GM19043 (cell line): Measurements from ENCODE around the gene FSTL4.

ENCODE experiments used
- ATAC-seq: cut with Tn5 transposase; IDR thresholded peaks from one replicate; pipeline ENCODE4 v1.9.1; 2021; ENCODE audit warnings: low read depth; ENCODE audit not compliant: unreplicated experiment

FSTL4 gene

DNA sequence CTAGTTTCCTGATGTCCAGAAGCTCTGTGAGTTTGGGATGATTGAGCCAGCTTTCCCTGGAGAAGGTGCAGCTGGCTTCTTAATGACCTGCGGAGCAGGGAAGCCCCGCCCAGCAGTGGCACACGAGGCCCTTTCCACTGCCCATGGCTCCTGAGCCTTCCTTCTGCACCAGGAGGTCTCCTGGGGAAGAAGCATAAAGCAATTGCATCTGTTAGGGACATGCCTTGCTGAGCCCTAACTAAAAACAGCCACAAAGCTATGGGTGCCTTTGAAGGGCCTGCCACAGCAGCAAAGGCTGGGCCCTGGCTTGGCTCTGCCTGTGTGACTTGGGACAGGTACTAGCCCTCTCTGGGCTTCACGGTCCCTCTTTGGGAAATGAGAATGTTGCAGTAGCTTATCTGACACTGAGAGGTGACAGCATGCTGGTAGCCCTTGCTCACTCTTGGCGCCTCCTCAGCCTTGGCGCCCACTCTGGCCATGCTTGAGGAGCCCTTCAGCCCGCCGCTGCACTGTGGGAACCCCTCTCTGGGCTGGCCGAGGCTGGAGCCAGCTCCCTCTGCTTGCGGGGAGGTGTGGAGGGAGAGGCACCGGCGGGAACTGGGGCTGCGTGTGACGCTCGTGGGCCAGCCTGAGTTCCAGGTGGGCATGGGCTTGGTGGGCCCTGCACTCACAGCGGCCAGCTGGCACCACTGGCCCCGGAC is 218.4 kb downstream of the FSTL4 start:
- no peak for ATAC-seq

DNA sequence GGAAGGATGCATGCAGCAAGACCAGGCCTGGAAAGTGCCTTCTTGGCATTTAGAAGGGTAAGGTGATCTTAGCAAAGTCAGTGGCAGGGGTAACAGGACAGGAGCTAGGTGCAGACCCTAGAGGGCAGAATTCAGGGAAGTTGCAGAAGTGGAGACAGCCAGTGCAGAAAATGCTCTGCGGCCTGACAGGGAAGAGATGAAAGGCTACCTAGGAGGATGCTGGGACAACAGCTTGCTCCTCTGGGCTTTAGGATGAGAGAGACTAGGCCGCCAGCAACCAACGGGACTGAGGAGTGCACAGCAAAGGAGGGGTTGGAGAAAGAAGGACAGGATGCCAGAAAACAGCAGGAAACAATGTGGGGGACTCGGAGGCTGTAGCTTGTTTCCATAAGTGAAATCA is 219.9 kb downstream of the FSTL4 start:
- no peak for ATAC-seq

DNA sequence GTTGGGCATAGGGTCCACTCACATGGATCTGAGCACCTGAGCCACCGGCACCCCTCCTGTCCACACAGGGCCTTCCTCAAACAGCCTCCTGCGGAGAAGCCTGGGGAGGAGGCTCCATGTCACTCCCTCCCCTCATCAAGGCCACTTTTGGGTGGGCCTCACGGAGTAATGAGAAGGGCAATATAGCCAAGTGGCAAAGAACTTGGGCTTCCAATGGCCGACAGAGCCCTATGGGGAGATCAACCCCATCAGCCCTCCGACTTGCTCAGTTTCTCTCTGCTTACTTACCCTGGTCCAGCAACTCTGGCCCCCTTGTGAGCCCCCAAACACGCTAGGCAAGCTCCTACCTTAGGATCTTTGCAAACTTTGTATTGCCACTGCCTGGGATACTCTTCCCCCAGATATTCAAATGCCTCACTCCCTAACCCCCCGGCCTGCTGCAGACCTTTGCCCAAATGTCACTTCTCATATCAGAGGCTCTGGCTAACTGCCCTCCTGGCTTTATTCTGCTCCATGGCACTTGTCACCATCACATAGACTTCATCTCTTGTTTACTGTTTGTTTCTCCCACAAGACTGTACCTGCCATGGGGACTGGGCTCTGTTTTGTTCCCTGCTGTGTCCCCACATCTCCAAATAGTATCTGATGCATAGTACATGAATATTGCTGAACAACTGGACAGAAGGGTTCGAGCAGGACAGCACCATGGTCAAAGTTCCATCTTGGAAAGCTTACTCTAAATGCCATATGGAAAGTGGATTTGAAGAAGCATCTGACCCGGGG is 220.8 kb downstream of the FSTL4 start:
- no peak for ATAC-seq

DNA sequence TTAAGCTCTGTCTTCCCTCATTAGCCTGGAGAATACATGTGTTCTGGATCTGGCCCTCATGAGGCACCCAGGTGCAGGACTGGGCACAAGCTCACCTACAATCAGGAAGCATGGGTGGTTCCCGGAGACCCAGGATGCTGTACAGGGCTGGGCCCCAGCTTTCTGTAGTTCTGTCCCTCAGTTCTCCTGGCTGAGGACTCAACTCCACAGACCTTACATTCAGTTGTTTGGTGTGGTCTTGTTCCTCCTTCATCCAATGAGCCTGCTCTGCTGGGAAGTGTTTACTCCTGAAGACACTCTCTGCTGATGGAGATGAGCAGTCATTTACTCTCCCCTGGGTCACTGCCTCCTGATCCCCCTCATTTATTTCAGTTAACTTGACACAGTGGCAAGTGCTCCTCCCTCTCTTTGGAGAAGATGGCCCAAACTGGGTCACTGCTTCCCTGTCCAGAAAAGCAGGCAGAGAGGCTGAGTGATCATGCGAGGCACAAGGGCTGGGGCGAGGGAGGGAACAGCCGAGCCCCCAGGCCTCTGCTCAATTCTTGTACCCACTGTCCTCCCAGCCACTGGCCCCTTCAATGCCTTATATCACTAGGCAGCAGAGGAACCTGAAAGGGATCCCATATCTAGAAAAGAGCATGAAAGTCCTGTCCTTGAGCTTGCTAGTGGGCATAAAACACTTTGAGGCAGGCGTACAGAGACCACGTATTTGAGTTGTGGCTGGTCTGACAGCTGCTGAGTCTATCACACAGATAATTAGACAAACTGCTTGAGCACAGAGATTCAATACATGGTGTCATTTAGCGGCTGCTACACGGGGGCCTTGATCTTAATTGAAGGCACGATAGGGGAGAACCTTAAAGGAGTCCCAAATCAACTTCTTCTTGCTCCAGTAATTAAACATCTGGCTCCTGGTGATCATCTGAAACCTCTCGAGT is 221.7 kb downstream of the FSTL4 start:
- ATAC-seq = no peak

DNA sequence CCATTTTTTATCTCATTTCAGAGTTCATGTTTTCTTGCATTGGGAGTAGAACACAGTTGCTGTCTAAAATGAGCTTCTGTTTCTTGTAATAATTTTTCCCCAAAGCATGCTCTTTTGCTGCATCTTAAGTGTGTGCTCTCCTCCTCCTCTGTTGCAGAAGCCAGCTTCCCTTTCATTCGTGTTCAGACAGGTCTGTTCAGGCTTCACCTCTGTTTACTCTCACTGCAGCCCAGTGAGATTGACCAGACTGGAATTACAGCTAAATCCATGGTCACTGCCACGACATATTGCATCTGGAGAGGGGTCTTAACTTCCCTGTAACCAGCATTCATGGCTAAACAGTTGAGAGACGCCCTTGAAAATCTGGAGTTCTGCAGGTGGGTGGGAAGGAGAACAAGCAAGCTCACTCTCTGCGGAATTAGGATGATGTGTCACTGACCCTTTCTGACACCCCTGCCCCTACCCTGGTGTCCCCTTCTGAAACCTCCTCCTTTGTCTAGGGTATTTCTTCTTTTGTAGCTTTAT is 223.2 kb downstream of the FSTL4 start:
- no peak for ATAC-seq

DNA sequence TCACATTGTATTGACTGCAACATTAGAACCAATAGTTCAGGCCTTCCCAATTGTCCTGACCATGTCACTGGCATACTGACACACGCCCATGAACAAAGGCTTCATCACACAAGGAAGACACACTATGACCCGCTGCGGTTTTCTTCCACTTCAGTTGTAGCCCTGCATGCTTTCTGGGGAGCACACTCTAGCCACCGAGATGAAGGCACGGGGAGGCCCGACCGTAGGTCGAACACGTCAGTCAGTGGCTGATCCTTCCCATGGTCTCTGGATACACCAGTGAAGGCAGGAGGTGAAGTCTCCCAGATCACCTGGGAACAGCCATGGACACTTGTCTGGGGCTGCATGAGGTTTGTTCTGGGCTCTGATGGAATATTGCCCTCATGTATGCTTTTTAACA is 224.7 kb downstream of the FSTL4 start:
- no peak for ATAC-seq

DNA sequence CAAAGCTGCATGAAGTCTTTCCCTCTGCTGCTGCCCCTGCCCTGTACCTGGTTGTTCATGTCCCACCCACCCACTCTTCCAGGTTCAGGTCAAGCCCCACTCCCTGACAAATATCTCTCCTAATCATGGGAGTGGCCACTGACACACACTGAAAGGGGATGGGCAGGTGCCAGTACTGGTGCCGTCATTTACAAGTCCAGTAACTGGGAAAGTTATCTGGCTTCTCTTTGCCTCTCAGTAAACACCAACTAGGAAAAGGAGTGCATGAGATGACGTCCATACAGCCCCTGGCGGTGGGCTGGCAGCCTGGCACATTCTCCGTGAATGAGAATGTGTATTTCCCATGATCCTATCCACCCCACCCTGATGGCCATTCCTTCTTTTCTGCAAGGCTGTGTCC is 225.2 kb downstream of the FSTL4 start:
- ATAC-seq = no peak

DNA sequence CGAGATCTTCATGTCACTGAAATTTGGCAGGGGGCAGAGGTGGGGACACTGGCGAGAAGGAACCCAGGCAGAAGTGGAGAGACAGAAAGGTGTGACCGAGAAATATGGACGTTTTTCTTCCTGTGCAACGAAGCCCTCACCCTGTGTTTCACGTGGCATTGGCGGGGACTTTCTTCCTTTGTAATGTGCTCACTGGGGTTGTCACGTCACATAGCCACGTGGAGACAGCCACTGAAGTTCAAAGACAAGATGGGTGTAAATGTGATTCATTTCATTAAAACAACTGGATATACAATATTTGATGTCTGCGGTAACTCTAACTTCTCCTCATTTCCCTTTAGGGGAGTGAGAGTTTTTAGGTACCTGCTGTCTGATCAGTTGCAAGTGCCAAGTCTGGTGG is 225.7 kb downstream of the FSTL4 start:
- no peak for ATAC-seq

DNA sequence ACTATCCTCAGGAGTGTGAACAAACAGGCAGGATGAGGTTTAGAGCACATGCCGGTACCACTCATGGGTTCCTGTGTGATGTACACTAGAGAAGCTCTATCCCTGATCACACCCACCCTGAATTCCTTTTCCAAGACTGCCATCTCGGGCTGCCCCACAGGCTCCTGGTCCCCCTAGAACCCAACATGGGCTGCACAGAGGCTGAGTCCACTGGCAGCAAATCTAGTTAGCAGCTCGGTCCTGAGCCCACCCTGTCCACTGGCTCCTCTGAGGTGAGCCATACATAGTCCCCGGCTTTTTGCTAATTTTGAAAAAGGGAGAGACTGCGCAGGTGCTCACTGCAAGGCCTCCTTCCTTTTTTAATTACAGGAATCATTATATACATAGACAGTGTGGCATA is 227.0 kb downstream of the FSTL4 start:
- ATAC-seq = no peak

DNA sequence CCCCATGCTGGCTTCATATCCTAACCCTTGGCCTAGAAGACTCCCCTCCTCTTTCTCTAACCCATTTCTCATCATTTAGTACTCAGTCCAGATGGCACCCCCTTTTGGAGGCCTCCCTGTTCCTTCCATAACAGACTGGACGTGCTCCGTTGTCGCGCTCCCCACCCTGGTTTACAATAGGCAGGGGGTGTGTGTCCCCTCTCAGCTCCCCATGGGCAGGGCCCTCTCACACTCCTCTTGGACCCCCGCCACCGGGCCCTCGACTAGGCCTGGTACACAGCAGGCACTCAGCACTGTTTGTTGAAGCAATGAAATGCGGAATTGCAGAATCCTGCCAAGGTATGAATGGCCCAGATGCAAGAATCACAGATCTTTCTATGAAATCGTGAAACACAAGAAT is 227.4 kb downstream of the FSTL4 start:
- ATAC-seq = no peak

DNA sequence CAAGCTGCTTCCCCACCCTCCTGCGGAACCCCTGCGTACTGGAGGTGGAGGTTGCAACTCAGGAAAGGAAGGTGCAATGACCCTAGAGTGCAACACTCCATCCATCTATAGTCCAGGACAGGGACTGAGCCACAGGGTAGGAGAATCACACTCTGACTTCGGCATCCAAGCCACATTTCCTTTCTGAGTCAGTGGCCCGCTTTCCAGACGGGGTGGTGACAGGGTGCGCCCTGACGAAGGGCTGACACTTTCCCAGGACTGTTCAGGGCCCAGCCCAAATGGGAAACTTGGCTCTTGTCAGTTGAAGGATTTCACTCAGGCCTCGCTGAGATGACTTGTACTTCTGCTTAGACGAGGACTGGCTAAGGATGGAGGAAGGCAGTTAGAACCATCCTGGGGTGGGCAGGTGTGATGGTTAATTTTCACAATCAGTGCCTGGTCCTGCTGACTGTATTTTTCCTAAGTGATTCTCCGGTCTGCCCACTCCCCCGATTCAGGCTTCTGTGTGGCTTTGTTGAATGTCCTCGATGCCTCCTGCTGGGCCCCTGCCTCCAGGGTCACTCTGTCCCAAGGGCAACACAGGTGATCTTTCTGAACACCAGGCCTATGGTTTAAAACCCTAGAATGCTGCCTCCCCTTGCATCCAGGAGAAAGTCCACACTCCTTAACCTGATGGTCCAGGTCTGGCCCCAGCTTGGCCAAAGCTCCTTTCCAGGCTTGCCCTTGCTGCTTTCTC is 228.1 kb downstream of the FSTL4 start:
- ATAC-seq = no peak

DNA sequence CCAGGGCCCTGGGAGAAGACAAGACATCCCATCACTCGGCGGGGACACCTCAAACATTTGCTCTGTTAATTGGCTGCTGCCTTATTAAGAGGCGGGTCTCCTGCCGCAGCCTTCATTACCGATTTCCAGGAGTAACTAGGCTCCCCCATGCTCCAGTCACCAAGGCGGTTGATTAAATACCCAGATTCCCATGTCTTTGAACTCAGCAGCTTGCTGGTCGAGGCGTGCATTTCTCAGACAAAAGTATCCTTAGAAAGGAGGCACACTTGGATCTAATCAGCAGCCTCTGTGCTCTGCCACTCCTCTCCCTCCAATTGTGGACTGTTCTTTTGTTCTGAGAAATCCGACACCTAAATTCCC is 228.8 kb downstream of the FSTL4 start:
- no peak for ATAC-seq

DNA sequence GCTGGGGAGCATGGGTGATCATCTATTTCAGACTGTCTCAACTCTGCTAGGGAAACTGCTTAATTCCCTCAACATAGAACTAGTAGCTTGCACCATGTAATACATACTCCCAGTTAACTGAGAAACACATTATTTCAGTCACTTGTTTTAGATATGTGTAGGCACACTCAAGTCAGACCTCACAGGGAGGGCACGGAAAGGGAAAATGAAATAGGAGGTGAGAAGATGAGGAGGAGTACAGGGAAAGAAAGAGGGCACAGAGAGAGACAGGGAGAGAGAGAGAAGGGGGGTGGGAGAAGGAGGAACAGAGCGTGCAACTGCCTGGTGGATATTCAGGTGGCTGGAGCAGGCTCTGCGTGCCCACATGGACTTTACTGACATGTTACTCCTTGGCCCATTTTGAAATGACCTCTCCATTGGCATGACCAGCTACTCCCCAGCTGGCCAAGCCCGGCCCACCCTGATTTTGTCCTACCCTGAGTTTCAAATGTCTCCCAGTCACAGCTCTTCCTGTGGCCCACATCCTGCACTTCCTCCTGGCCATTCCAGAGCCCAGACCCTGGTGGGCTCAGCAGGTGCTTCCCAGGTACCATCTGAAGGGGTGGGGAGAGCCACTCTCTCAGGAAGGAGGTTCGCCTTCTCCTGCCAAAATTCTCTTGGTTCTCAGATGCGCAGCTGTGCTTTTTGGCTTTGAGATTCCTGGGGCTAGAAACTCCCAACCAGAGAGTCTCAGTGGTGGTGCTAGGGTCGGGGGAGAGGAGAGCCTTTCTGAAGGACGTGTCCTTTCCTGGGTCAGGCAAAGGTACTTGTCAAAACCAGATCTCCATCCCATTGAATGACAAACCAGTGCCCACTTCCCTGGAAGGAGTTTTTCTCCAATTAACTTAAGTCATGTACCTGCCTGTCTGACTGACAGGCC is 229.4 kb downstream of the FSTL4 start:
- ATAC-seq = no peak

DNA sequence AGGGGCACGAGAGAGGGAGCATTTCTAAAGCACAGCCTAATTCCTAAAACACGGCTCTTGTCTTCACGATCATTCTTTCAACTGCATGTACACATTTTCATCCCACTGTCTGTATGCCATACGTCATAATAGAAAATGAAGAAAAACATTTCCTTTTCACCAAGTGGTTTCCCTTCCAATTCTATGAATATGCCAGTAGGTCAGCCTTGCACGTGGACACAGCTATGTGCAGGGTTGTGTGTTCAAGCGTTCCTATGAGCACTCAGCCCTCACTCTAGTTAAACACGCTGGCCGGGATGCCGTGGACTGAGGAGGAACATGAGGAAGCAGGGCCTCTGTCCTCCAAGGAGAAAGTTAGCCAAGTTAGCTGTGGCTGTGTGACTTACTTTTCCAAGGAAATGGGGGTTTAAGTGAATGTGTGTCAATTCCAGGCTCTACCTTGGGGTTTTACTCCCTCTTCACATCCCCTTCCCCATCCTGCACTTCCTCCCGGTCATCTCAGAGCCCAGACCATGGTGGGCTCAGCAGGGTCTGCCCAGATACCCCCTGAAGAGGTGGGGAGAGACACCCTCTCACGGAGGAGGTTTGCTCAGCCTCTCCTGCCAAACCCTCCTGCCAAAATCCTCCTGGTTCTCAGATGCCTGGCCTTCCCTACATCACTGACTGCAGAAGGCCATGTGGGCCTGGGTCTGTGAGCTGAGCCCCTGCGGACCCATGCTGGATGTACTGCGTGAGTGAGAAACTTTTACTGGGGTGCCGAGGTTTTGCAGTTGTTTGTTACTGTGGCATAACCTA is 230.6 kb downstream of the FSTL4 start:
- ATAC-seq = no peak

DNA sequence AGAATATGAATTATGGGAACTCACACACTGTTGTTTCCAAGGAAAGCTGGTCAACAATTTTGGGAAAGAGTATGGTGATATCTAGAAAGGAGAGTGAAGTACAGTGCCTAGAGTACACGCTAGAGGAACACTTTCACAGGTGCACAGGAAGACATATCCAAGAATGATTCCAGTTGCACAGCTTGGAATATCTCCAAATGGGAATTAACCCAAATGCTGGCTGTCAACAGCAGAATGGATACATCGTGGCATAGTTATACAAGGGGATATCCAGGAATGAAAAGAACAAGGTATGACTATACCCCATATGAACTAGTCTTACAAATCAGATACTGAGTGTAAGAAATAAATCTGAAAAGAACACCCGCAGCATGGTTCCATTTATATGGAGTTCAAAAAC is 231.3 kb downstream of the FSTL4 start:
- no peak for ATAC-seq

DNA sequence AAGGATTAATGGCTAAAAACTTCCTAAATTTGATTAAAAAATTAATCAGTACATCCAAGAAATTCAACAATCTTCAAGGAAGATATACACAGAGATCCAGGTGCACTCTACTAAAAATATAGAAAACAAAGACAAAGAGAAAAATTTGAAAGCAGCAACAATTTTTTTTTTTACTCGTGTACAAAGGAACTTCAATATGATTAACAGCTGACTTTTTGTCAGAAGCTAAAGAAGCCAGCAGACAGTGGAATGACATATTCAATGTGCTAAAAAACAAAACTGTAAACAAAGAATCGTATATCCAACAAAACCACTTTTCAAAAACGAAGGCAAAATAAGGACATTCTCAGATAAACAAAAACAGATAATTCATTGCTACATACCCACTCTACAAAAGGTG is 234.6 kb downstream of the FSTL4 start:
- no peak for ATAC-seq

DNA sequence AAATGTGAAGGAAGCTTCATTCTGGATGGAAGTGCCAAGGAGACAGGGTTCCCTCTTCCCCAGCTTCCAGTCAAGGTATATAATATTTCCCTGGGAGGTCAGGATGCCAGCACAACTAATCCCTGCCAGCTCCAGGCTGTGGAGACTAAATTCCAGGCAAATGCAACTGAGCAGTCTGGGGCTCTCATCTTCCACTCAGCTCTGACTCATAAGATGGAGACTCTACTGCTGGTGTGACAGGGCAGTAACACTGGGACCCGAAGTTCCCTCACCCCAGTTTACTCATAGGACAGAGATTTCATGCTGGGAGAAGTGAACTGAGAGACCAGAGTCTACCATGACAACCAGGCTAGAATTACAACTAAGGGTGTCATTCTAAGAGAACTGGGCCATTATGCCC is 235.4 kb downstream of the FSTL4 start:
- no peak for ATAC-seq

DNA sequence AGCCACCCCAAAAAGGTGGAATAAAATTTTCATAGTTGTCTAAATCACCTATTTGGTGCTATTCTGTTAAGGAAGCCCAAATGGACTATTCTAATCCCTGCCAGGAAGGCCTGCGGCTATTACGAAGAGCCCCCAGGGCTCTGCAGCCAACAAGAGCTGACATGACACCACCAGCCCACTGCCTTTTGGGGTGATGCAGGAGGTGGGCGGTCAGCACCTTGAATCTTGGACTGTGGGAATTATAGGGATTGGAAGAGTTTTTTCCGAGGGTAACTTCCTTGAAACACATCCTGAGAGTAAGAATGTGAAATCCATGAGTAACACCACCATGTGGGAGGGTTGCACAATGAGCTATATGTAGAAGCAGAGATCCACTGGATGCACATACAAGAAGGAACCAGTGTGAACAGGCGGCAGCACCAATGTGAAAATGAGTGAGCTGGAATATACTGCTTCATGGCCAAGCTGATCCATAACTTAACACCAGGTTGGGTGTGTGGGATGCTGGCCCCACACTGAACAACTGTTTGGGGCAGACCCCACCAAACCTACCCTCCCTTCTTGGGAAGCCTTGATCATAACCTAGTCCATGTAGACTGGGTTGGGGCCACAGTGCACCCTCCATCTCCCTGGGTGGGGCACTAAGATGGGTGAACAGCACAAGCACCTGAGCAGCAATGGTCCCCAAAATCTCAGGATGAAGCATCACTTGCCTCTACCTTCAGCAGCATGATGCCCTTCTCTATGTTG is 239.0 kb downstream of the FSTL4 start:
- ATAC-seq = no peak
